GM19099 (cell line): ENCODE data around the gene NUP50.

Experiments
- POLR2A ChIP-seq: IDR thresholded peaks from 3 replicates; pipeline ENCODE4 v1.6.1; 2011; ENCODE audit warnings: low read depth; ENCODE audit not compliant: insufficient read length; ENCODE audit errors: extremely low read depth

Gene NUP50

GRCh38 chr22:45150139-45150538 is 13.6 kb upstream of the NUP50 start:
- no peak for TF ChIP-seq POLR2A

GRCh38 chr22:45151503-45151902 is 12.2 kb upstream of the NUP50 start:
- no peak for TF ChIP-seq POLR2A

- TF ChIP-seq POLR2A: no peak
Measured at GRCh38 chr22:45154383-45154782, 9.3 kb upstream of the NUP50 start.

- TF ChIP-seq POLR2A: no peak
Measured at GRCh38 chr22:45155050-45155840, 8.5 kb upstream of the NUP50 start.

- no peak for TF ChIP-seq POLR2A
Measured at GRCh38 chr22:45157907-45158306, 5.8 kb upstream of the NUP50 start.

GRCh38 chr22:45159652-45160462 is 3.9 kb upstream of the NUP50 start:
- TF ChIP-seq POLR2A: no peak

GRCh38 chr22:45162531-45162930 is 1.2 kb upstream of the NUP50 start:
- TF ChIP-seq POLR2A: no peak

GRCh38 chr22:45163099-45163450 is 650 bp upstream of the NUP50 start:
- no peak for TF ChIP-seq POLR2A

- TF ChIP-seq POLR2A: no peak
Measured at GRCh38 chr22:45164270-45165088, 754 bp downstream of the NUP50 start.

- TF ChIP-seq POLR2A: no peak
Measured at GRCh38 chr22:45166932-45167331, 3.2 kb downstream of the NUP50 start.

GRCh38 chr22:45169591-45170466 is 6.1 kb downstream of the NUP50 start:
- no peak for TF ChIP-seq POLR2A

- TF ChIP-seq POLR2A: no peak
Measured at GRCh38 chr22:45171830-45172229, 8.1 kb downstream of the NUP50 start.

- TF ChIP-seq POLR2A: no peak
Measured at GRCh38 chr22:45172881-45173585, 9.3 kb downstream of the NUP50 start.

GRCh38 chr22:45179276-45180049 is 15.7 kb downstream of the NUP50 start:
- no peak for TF ChIP-seq POLR2A
